Mesenchymal stem cell (in vitro differentiated cells and primary cell): Measurements from ENCODE around the gene EEF2.
"Not testable (repeated sequence)": the region's sequence is repeated elsewhere in the genome, so short reads cannot be mapped to it uniquely, and the experiment has no call there.

Experiments used
- DNase-seq: peaks from one replicate; pipeline ENCODE4 v3.0.0-alpha.2; 2013
- H2AFZ ChIP-seq: one replicate; pipeline ENCODE4 v1.6.1; 2013; ENCODE audit warnings: low read depth, mild to moderate bottlenecking, control low read depth, inconsistent platforms, low read length, moderate library complexity
- H2AK5ac ChIP-seq: 2 replicates; pipeline ENCODE4 v1.6.1; 2013; ENCODE audit warnings: low read length, moderate library complexity, mild to moderate bottlenecking, inconsistent platforms; ENCODE audit not compliant: severe bottlenecking
- H2BK120ac ChIP-seq: one replicate; pipeline ENCODE4 v1.6.1; 2013; ENCODE audit warnings: low read depth, mild to moderate bottlenecking, inconsistent platforms, low read length, moderate library complexity
- H2BK12ac ChIP-seq, 2 experiments: one replicate each; pipeline ENCODE4 v1.6.1; 2013; ENCODE audit warnings: inconsistent platforms in 2 of 2, low read length in 2 of 2, mild to moderate bottlenecking in 2 of 2, moderate library complexity in 2 of 2, control low read depth in 1 of 2
- H2BK15ac ChIP-seq: one replicate; pipeline ENCODE4 v1.6.1; 2013; ENCODE audit warnings: mild to moderate bottlenecking, low read depth, inconsistent platforms; ENCODE audit not compliant: poor library complexity, severe bottlenecking
- H2BK5ac ChIP-seq: 2 replicates; pipeline ENCODE4 v1.6.1; 2013; ENCODE audit warnings: low read depth, mild to moderate bottlenecking, low read length, control low read depth, inconsistent platforms; ENCODE audit not compliant: poor library complexity, severe bottlenecking
- H3K14ac ChIP-seq, 2 experiments: one replicate each; pipeline ENCODE4 v1.6.1; 2013; ENCODE audit warnings: inconsistent platforms in 2 of 2, low read length in 2 of 2, control low read depth in 1 of 2, mild to moderate bottlenecking in 1 of 2, moderate library complexity in 1 of 2
- H3K18ac ChIP-seq, 2 experiments: one replicate each; pipeline ENCODE4 v1.6.1; 2013; ENCODE audit warnings: inconsistent platforms in 2 of 2, low read length in 2 of 2, control low read depth in 1 of 2, low read depth in 1 of 2, mild to moderate bottlenecking in 1 of 2
- H3K23ac ChIP-seq, 2 experiments: one replicate each; pipeline ENCODE4 v1.6.1; 2013; ENCODE audit warnings: inconsistent platforms in 2 of 2, low read length in 2 of 2, mild to moderate bottlenecking in 2 of 2, moderate library complexity in 2 of 2, control low read depth in 1 of 2
- H3K27ac ChIP-seq: 2 replicates; pipeline ENCODE4 v1.5.1; 2013; ENCODE audit warnings: mild to moderate bottlenecking, moderate library complexity, low read length, control low read depth, inconsistent platforms; ENCODE audit not compliant: poor library complexity, severe bottlenecking
- H3K27me3 ChIP-seq, 2 experiments: 2 replicates each; pipeline versions ENCODE4 v1.6.1 to v1.7.0; 2013; ENCODE audit warnings: low read length in 2 of 2, mild to moderate bottlenecking in 2 of 2, moderate library complexity in 2 of 2, control low read depth in 1 of 2, inconsistent platforms in 1 of 2; ENCODE audit not compliant: control insufficient read depth in 1 of 2, insufficient read depth in 1 of 2
- H3K36me3 ChIP-seq, 2 experiments: 2 replicates each; pipeline versions ENCODE4 v1.6.1 to v1.7.0; 2013; ENCODE audit warnings: low read length in 2 of 2, control low read depth in 1 of 2, inconsistent platforms in 1 of 2, low read depth in 1 of 2, mild to moderate bottlenecking in 1 of 2; ENCODE audit not compliant: insufficient read depth in 2 of 2, control insufficient read depth in 1 of 2
- H3K4ac ChIP-seq, 2 experiments: one replicate each; pipeline ENCODE4 v1.6.1; 2013; ENCODE audit warnings: inconsistent platforms in 2 of 2, low read length in 2 of 2, mild to moderate bottlenecking in 2 of 2, moderate library complexity in 2 of 2, control low read depth in 1 of 2, low read depth in 1 of 2
- H3K4me1 ChIP-seq: 2 replicates; pipeline ENCODE4 v1.6.1; 2013; ENCODE audit warnings: low read depth, low read length, control low read depth; ENCODE audit not compliant: control insufficient read depth, insufficient read depth
- H3K4me2 ChIP-seq: 2 replicates; pipeline ENCODE4 v1.6.1; 2013; ENCODE audit warnings: low read length, mild to moderate bottlenecking, inconsistent platforms; ENCODE audit not compliant: poor library complexity, severe bottlenecking
- H3K4me3 ChIP-seq, 2 experiments: 2 replicates each; pipeline versions ENCODE4 v1.5.1 to v1.7.0; 2013; ENCODE audit warnings: low read length in 2 of 2, mild to moderate bottlenecking in 2 of 2, control low read depth in 1 of 2, low read depth in 1 of 2; ENCODE audit not compliant: insufficient read depth in 1 of 2
- H3K79me1 ChIP-seq: replicated peaks from 2 replicates; pipeline ENCODE4 v1.6.1; 2013; ENCODE audit warnings: mild to moderate bottlenecking, control low read depth, low read length, inconsistent platforms; ENCODE audit not compliant: poor library complexity, severe bottlenecking
- H3K9ac ChIP-seq: 2 replicates; pipeline ENCODE4 v1.7.0; 2013; ENCODE audit warnings: mild to moderate bottlenecking, low read length, moderate library complexity
- H3K9me3 ChIP-seq: 2 replicates; pipeline ENCODE4 v1.7.0; 2013; ENCODE audit warnings: mild to moderate bottlenecking, low read length; ENCODE audit not compliant: control insufficient read depth
- H4K8ac ChIP-seq: one replicate; pipeline ENCODE4 v1.6.1; 2013; ENCODE audit warnings: inconsistent platforms, mild to moderate bottlenecking, low read length, moderate library complexity
- H4K91ac ChIP-seq: one replicate; pipeline ENCODE4 v1.6.1; 2013; ENCODE audit warnings: mild to moderate bottlenecking, low read length, inconsistent platforms
- WGBS: methylation state at CpG from one replicate; pipeline ENCODE4 v1.1.7; 2013; ENCODE audit warnings: mixed read lengths; 5-methylcytosine and 5-hydroxymethylcytosine counted together

The EEF2 gene

DNA sequence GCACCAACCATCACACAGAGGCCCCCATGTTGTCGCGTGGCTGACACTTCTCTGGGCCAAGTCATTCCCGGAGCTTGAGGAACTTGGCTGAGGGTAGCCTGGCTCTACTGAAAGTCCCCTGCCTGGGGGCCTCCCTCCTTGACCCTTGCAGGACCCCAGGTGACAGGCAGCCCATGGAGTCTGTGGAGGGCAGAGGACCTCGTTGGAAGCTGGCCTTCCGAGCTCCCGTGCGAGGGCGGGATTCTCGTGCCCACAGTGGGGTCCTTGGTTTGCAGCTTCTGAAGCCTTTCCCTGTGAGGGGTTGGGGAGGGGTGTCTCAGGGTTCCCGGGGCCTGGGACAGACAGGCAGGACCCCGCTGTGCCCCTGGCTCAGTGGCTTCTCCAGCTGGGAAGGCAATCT, 36.0 kb downstream of the EEF2 start:
- H3K14ac ChIP-seq, result no peak overlapping the region
- H3K4ac ChIP-seq, result no peak overlapping the region
- no peak overlapping the region for H4K91ac ChIP-seq
- H2AFZ ChIP-seq, result no peak overlapping the region
- 78% methylated on average over 11 of the region's 11 CpGs for WGBS
- H3K23ac ChIP-seq, result no peak overlapping the region
- H3K9ac ChIP-seq, result no peak overlapping the region
- H3K36me3 ChIP-seq, result peaks cover 0 to 4% of the 10 kb centered on the region in 2 experiments
- no peak overlapping the region for H2BK120ac ChIP-seq
- H2AK5ac ChIP-seq, result no peak overlapping the region
- H3K27me3 ChIP-seq, result peaks cover 0 to 5% of the 10 kb centered on the region in 2 experiments
- H2BK5ac ChIP-seq, result no peak overlapping the region
- H3K18ac ChIP-seq, result no peak overlapping the region
- H2BK15ac ChIP-seq, result no peak overlapping the region
- H3K27ac ChIP-seq, result no peak overlapping the region
- no peak overlapping the region for H2BK12ac ChIP-seq
- no peak overlapping the region for H4K8ac ChIP-seq
- no peak overlapping the region for H3K4me2 ChIP-seq
- H3K9me3 ChIP-seq, result no peaks in the 10 kb centered on the region
- no peak for DNase-seq
- no peaks in the 10 kb centered on the region for H3K79me1 ChIP-seq
- peaks cover 8% of the 10 kb centered on the region for H3K4me1 ChIP-seq
- H3K4me3 ChIP-seq, result no peak overlapping the region

DNA sequence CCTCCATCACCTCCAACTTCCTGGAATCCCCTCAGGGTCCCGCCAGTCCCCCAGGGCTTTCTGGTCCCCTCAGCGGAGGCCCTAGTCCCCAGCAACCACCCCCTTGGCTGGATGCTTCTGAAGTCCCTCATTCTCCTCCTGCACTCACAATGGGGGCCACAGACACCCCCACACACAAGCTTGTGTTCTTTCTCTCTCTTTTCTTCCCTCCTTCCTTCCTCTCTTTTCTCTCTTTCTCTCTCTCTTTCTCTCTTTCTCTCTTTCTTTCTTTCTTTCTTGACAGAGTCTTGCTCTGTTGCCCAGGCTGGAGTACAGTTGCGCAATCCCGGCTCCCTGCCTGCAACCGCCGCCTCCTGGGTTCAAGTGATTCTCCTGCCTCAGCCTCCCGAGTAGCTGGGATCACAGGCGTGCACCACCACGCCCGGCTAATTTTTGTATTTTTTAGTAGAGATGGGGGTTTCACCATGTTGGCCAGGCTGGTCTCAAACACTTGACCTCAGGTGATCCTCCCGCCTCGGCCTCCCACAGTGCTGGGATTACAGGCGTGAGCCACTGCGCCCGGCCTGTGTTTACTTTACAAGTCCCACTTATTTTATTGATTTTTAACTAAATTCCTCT, 37.8 kb downstream of the EEF2 start:
- H3K36me3 ChIP-seq, H3K27ac ChIP-seq, H3K79me1 ChIP-seq, H2AK5ac ChIP-seq, DNase-seq, H2BK12ac ChIP-seq, H2BK120ac ChIP-seq, H2BK5ac ChIP-seq, H3K4me1 ChIP-seq, H2AFZ ChIP-seq, H3K4me3 ChIP-seq, H3K4me2 ChIP-seq, H3K9me3 ChIP-seq, H4K8ac ChIP-seq, H3K14ac ChIP-seq, H3K18ac ChIP-seq, H3K4ac ChIP-seq, H3K23ac ChIP-seq, H3K9ac ChIP-seq, H3K27me3 ChIP-seq, H4K91ac ChIP-seq, H2BK15ac ChIP-seq: not testable (repeated sequence)
- 92% methylated on average over 15 of the region's 15 CpGs for WGBS

- no peak overlapping the region for H2BK120ac ChIP-seq
- H4K91ac ChIP-seq, result no peak overlapping the region
- H3K4ac ChIP-seq, result no peak overlapping the region
- H2AFZ ChIP-seq, result no peak overlapping the region
- H4K8ac ChIP-seq, result no peak overlapping the region
- H2BK12ac ChIP-seq, result no peak overlapping the region
- no peak overlapping the region for H2BK5ac ChIP-seq
- H3K9ac ChIP-seq, result no peak overlapping the region
- no peak overlapping the region for H3K23ac ChIP-seq
- H3K79me1 ChIP-seq, result no peaks in the 10 kb centered on the region
- H3K4me1 ChIP-seq, result peaks cover 1% of the 10 kb centered on the region
- peaks cover 0 to 9% of the 10 kb centered on the region in 2 experiments for H3K27me3 ChIP-seq
- no peak overlapping the region for H3K4me3 ChIP-seq
- H3K9me3 ChIP-seq, result no peaks in the 10 kb centered on the region
- H2BK15ac ChIP-seq, result no peak overlapping the region
- no peak overlapping the region for H3K4me2 ChIP-seq
- H3K27ac ChIP-seq, result no peak overlapping the region
- WGBS, result 37% methylated on average over 2 of the region's 2 CpGs
- H2AK5ac ChIP-seq, result no peak overlapping the region
- no peak overlapping the region for H3K14ac ChIP-seq
- DNase-seq, result peak; percentile 49
- no peaks in the 10 kb centered on the region for H3K36me3 ChIP-seq
- H3K18ac ChIP-seq, result no peak overlapping the region
Observed at GRCh38 chr19:3945838-3946237, 39.4 kb downstream of the EEF2 start.

DNA sequence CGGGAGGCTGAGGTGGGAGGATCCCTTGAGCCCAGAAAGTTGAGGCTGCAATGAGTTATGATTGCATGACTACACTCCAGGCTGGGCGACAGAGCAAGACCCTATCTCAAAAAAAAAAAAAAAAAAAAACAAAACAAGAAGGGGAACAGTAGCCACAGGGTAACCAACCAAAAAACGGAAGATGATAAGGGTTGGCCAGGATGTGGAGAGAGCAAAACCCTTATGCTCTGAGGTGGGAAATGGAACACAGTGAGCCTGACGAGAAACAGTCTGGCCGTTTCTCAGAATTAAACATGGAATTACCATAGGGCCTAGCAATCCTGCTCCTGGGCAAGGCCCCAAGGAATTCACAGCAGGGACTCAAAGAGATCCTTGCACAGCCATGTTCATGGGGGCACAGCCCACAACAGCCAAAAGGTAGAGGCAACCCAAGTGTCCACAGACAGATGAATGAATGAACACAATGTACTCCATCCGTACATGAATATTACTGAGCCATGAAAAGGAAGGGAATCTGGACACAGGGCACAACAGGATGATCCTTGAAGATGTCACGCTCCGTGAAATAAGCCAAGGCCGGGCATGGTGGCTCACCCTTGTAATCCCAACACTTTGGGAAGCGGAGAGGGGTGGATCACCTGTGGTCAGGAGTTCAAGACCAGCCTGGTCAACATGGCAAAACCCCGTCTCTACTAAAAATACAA, 41.1 kb downstream of the EEF2 start:
- Histone ChIP-seq H3K4me3 (no peak overlapping the region), H4K8ac (no peak overlapping the region), H3K4me2 (no peak overlapping the region), H3K4me1 (peaks cover 1% of the 10 kb centered on the region), H2BK12ac (no peak overlapping the region), H3K18ac (no peak overlapping the region), H3K9ac (no peak overlapping the region), H4K91ac (no peak overlapping the region), H2AFZ (no peak overlapping the region), H3K27ac (no peak overlapping the region), H3K79me1 (no peaks in the 10 kb centered on the region), H3K9me3 (no peaks in the 10 kb centered on the region), H2BK5ac (no peak overlapping the region), H3K4ac (no peak overlapping the region), H3K23ac (no peak overlapping the region), H3K36me3 (no peaks in the 10 kb centered on the region), H2BK120ac (no peak overlapping the region), H2AK5ac (no peak overlapping the region), H2BK15ac (no peak overlapping the region), H3K27me3 (peaks cover 0 to 7% of the 10 kb centered on the region in 2 experiments), H3K14ac (no peak overlapping the region)
- WGBS, result 88% methylated on average over 10 of the region's 11 CpGs
- no peak for DNase-seq
